ENCODE data around the gene UNCX.

- TF ChIP-seq CTCF (conservative IDR thresholded peaks at IDR 0.05; ENCODE audit: low read depth in 2 of 2) (no peak), POLR2AphosphoS5 (IDR thresholded peaks at IDR 0.05; ENCODE audit: low read depth) (no peak), REST (IDR thresholded peaks at IDR 0.05; ENCODE audit: unreplicated experiment) (no peak), EZH2phosphoT487 (IDR thresholded peaks at IDR 0.05; ENCODE audit: unreplicated experiment) (peak; percentile 34), ETS1 (IDR thresholded peaks at IDR 0.05) (no peak), NANOG (IDR thresholded peaks at IDR 0.05; ENCODE audit: borderline replicate concordance) (no peak), CREB1 (CRISPR knock-in tag; IDR thresholded peaks at IDR 0.05; ENCODE audit: low read depth) (no peak), EZH2 (IDR thresholded peaks at IDR 0.05; ENCODE audit: low read depth, unreplicated experiment) (peak; percentile 85), JUNB (IDR thresholded peaks at IDR 0.05; ENCODE audit: unreplicated experiment) (no peak), ZNF331 (CRISPR knock-in tag; IDR thresholded peaks at IDR 0.05; ENCODE audit: low read depth) (no peak), STAT1 (IDR thresholded peaks at IDR 0.05; ENCODE audit: unreplicated experiment) (no peak), ZNF114 (CRISPR knock-in tag; IDR thresholded peaks at IDR 0.05) (no peak), ZNF462 (CRISPR knock-in tag; IDR thresholded peaks at IDR 0.05) (no peak)
Observed at GRCh38 chr7:1243964-1244416, 11.3 kb downstream of the UNCX start.
